Effector CD4-positive, alpha-beta T cell (primary cell): Measurements from ENCODE around the gene MILR1. TPM values are rescaled to one million over a fixed set of nuclear protein-coding genes. Genes with fewer than 3 reads are reported as not detected.
"Not testable (repeated sequence)": the region's sequence is repeated elsewhere in the genome, so short reads cannot be mapped to it uniquely, and the experiment has no call there.

ENCODE experiments used
- DNase-seq: peaks from one replicate; pipeline ENCODE4 v3.0.0-alpha.2; 2020
- total RNA-seq: gene quantifications from one replicate; lab custom pipeline; 2026; lab: John Stamatoyannopoulos, UW

The MILR1 gene
- not detected for total RNA-seq

- no peak for DNase-seq
Measured at GRCh38 chr17:64448665-64449512, at the start of gene MILR1. Gene MILR1 (plus strand): TSS chr17:64449115. CDS start chr17:64449169, 54 bp downstream.

- no peak for DNase-seq
Measured at GRCh38 chr17:64399767-64400156, 49.2 kb upstream of the MILR1 start.

- DNase-seq: no peak
Measured at GRCh38 chr17:64400642-64401041, 48.3 kb upstream of the MILR1 start.

GRCh38 chr17:64401244-64401860 lies 47.6 kb upstream of the MILR1 start:
- no peak for DNase-seq

- DNase-seq: no peak
Measured at GRCh38 chr17:64401941-64402340, 47.0 kb upstream of the MILR1 start.

- no peak for DNase-seq
Measured at GRCh38 chr17:64402469-64402868, 46.4 kb upstream of the MILR1 start.

- no peak for DNase-seq
Measured at GRCh38 chr17:64403881-64404460, 44.9 kb upstream of the MILR1 start.

- DNase-seq: no peak
Measured at GRCh38 chr17:64406321-64407200, 42.4 kb upstream of the MILR1 start.

- no peak for DNase-seq
Measured at GRCh38 chr17:64410750-64411490, 38.0 kb upstream of the MILR1 start.

GRCh38 chr17:64411999-64412771 lies 36.7 kb upstream of the MILR1 start:
- DNase-seq: no peak

GRCh38 chr17:64412944-64413381 lies 36.0 kb upstream of the MILR1 start:
- no peak for DNase-seq

GRCh38 chr17:64413513-64413912 lies 35.4 kb upstream of the MILR1 start:
- DNase-seq: no peak

- no peak for DNase-seq
Measured at GRCh38 chr17:64418506-64419339, 30.2 kb upstream of the MILR1 start.

- peak; percentile 33 for DNase-seq
Measured at GRCh38 chr17:64420143-64420670, 28.7 kb upstream of the MILR1 start.

GRCh38 chr17:64422121-64422520 lies 26.8 kb upstream of the MILR1 start:
- DNase-seq: not testable (repeated sequence)

GRCh38 chr17:64423881-64424280 lies 25.0 kb upstream of the MILR1 start:
- DNase-seq: no peak

GRCh38 chr17:64424324-64424849 lies 24.5 kb upstream of the MILR1 start:
- DNase-seq: no peak

- DNase-seq: no peak
Measured at GRCh38 chr17:64425191-64425590, 23.7 kb upstream of the MILR1 start.

- DNase-seq: no peak
Measured at GRCh38 chr17:64426596-64426995, 22.3 kb upstream of the MILR1 start.

- no peak for DNase-seq
Measured at GRCh38 chr17:64428406-64428805, 20.5 kb upstream of the MILR1 start.
